ENCODE measurements around the gene NUFIP2.

Gene NUFIP2

GRCh38 chr17:29210879-29211278 lies 83.1 kb downstream of the NUFIP2 start:
- no peaks in the 10 kb centered on the region for H3K79me1 ChIP-seq (replicated peaks; ENCODE audit: low read length, poor library complexity, severe bottlenecking)
- H2AFZ ChIP-seq (ENCODE audit: low read depth, low read length), result no peak overlapping the region
- H3K4me1 ChIP-seq (ENCODE audit: control insufficient read depth, insufficient read depth, low read depth, low read length), result peaks cover 6% of the 10 kb centered on the region
- no peaks in the 10 kb centered on the region for H3K9me3 ChIP-seq (ENCODE audit: control insufficient read depth, low read length)
- no peaks in the 10 kb centered on the region for H3K27me3 ChIP-seq (ENCODE audit: control insufficient read depth in 1 of 2, insufficient read depth in 1 of 2, low read length in 2 of 2)
- H3K18ac ChIP-seq (ENCODE audit: low read depth in 1 of 2, low read length in 2 of 2), result no peak overlapping the region
- no peak overlapping the region for H3K9ac ChIP-seq (ENCODE audit: low read length)
- H3K4ac ChIP-seq (ENCODE audit: low read depth in 1 of 2, low read length in 2 of 2), result no peak overlapping the region
- H3K4me2 ChIP-seq (ENCODE audit: low read length, poor library complexity, severe bottlenecking), result no peak overlapping the region
- no peak overlapping the region for H2BK5ac ChIP-seq (ENCODE audit: low read depth, low read length, poor library complexity, severe bottlenecking)
- no peaks in the 10 kb centered on the region for H3K36me3 ChIP-seq (ENCODE audit: control insufficient read depth in 1 of 2, insufficient read depth in 2 of 2, low read depth in 1 of 2, low read length in 2 of 2)
- H2BK12ac ChIP-seq (ENCODE audit: low read length in 2 of 2), result no peak overlapping the region
- no peak overlapping the region for H3K14ac ChIP-seq (ENCODE audit: low read length in 2 of 2)
- H3K4me3 ChIP-seq (ENCODE audit: insufficient read depth in 1 of 2, low read depth in 1 of 2, low read length in 2 of 2), result no peak overlapping the region
- H4K8ac ChIP-seq (ENCODE audit: low read length), result no peak overlapping the region
- no peak overlapping the region for H2AK5ac ChIP-seq (ENCODE audit: low read length, severe bottlenecking)
- H2BK120ac ChIP-seq (ENCODE audit: low read depth, low read length), result no peak overlapping the region
- H3K27ac ChIP-seq (ENCODE audit: low read length, poor library complexity, severe bottlenecking), result no peak overlapping the region
- H2BK15ac ChIP-seq (ENCODE audit: low read depth, poor library complexity, severe bottlenecking), result no peak overlapping the region
- no peak overlapping the region for H4K91ac ChIP-seq (ENCODE audit: low read length)
- 89% methylated on average over 1 of the region's 2 CpGs for WGBS
- DNase-seq, result peak; percentile 52
- H3K23ac ChIP-seq (ENCODE audit: low read length in 2 of 2), result no peak overlapping the region

DNA sequence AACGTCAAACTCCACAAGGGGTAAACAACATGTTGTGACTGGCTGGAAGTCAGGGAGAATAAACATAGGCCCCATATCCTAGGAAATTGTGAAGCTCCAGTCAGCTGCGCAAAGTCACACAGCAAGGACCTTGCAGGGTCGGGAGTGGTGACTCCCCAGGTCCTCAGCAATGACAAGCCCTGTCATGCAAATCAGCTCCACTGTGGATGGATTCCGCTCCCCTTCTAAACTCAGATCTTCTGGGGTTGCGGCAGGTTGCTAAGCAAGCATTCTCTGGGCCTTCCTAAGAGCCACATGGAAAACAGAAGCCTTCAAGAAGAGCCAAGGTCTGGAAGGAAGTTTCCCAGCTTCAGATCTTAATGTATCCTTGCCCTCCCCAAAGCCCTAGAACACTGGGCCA lies 84.9 kb downstream of the NUFIP2 start:
- H3K79me1 ChIP-seq (replicated peaks; ENCODE audit: low read length, poor library complexity, severe bottlenecking), result no peaks in the 10 kb centered on the region
- no peak overlapping the region for H2AFZ ChIP-seq (ENCODE audit: low read depth, low read length)
- H3K18ac ChIP-seq (ENCODE audit: low read depth in 1 of 2, low read length in 2 of 2), result no peak overlapping the region
- no peaks in the 10 kb centered on the region for H3K9me3 ChIP-seq (ENCODE audit: control insufficient read depth, low read length)
- no peaks in the 10 kb centered on the region for H3K27me3 ChIP-seq (ENCODE audit: control insufficient read depth in 1 of 2, insufficient read depth in 1 of 2, low read length in 2 of 2)
- no peak overlapping the region for H2BK12ac ChIP-seq (ENCODE audit: low read length in 2 of 2)
- H3K9ac ChIP-seq (ENCODE audit: low read length), result no peak overlapping the region
- no peak overlapping the region for H2BK5ac ChIP-seq (ENCODE audit: low read depth, low read length, poor library complexity, severe bottlenecking)
- no peak overlapping the region for H3K14ac ChIP-seq (ENCODE audit: low read length in 2 of 2)
- H3K4ac ChIP-seq (ENCODE audit: low read depth in 1 of 2, low read length in 2 of 2), result no peak overlapping the region
- no peak overlapping the region for H2AK5ac ChIP-seq (ENCODE audit: low read length, severe bottlenecking)
- no peaks in the 10 kb centered on the region for H3K36me3 ChIP-seq (ENCODE audit: control insufficient read depth in 1 of 2, insufficient read depth in 2 of 2, low read depth in 1 of 2, low read length in 2 of 2)
- H3K4me2 ChIP-seq (ENCODE audit: low read length, poor library complexity, severe bottlenecking), result no peak overlapping the region
- 92% methylated on average over 5 of the region's 5 CpGs for WGBS
- H3K4me3 ChIP-seq (ENCODE audit: insufficient read depth in 1 of 2, low read depth in 1 of 2, low read length in 2 of 2), result no peak overlapping the region
- H3K27ac ChIP-seq (ENCODE audit: low read length, poor library complexity, severe bottlenecking), result no peak overlapping the region
- no peak overlapping the region for H2BK15ac ChIP-seq (ENCODE audit: low read depth, poor library complexity, severe bottlenecking)
- no peak overlapping the region for H4K8ac ChIP-seq (ENCODE audit: low read length)
- DNase-seq, result no peak
- no peak overlapping the region for H3K23ac ChIP-seq (ENCODE audit: low read length in 2 of 2)
- no peak overlapping the region for H2BK120ac ChIP-seq (ENCODE audit: low read depth, low read length)
- H4K91ac ChIP-seq (ENCODE audit: low read length), result no peak overlapping the region
- no peaks in the 10 kb centered on the region for H3K4me1 ChIP-seq (ENCODE audit: control insufficient read depth, insufficient read depth, low read depth, low read length)

- no peak overlapping the region for H3K4ac ChIP-seq (ENCODE audit: low read depth in 1 of 2, low read length in 2 of 2)
- no peaks in the 10 kb centered on the region for H3K79me1 ChIP-seq (replicated peaks; ENCODE audit: low read length, poor library complexity, severe bottlenecking)
- H3K4me3 ChIP-seq (ENCODE audit: insufficient read depth in 1 of 2, low read depth in 1 of 2, low read length in 2 of 2), result no peak overlapping the region
- no peaks in the 10 kb centered on the region for H3K27me3 ChIP-seq (ENCODE audit: control insufficient read depth in 1 of 2, insufficient read depth in 1 of 2, low read length in 2 of 2)
- no peak overlapping the region for H3K23ac ChIP-seq (ENCODE audit: low read length in 2 of 2)
- no peak overlapping the region for H2BK15ac ChIP-seq (ENCODE audit: low read depth, poor library complexity, severe bottlenecking)
- H2BK120ac ChIP-seq (ENCODE audit: low read depth, low read length), result no peak overlapping the region
- no peak for DNase-seq
- no peak overlapping the region for H2BK12ac ChIP-seq (ENCODE audit: low read length in 2 of 2)
- H3K9me3 ChIP-seq (ENCODE audit: control insufficient read depth, low read length), result no peaks in the 10 kb centered on the region
- WGBS, result 95% methylated on average over 2 of the region's 2 CpGs
- H3K4me2 ChIP-seq (ENCODE audit: low read length, poor library complexity, severe bottlenecking), result no peak overlapping the region
- H3K36me3 ChIP-seq (ENCODE audit: control insufficient read depth in 1 of 2, insufficient read depth in 2 of 2, low read depth in 1 of 2, low read length in 2 of 2), result no peaks in the 10 kb centered on the region
- no peak overlapping the region for H2BK5ac ChIP-seq (ENCODE audit: low read depth, low read length, poor library complexity, severe bottlenecking)
- H4K8ac ChIP-seq (ENCODE audit: low read length), result no peak overlapping the region
- no peak overlapping the region for H3K14ac ChIP-seq (ENCODE audit: low read length in 2 of 2)
- H2AFZ ChIP-seq (ENCODE audit: low read depth, low read length), result no peak overlapping the region
- no peak overlapping the region for H4K91ac ChIP-seq (ENCODE audit: low read length)
- no peaks in the 10 kb centered on the region for H3K4me1 ChIP-seq (ENCODE audit: control insufficient read depth, insufficient read depth, low read depth, low read length)
- H3K18ac ChIP-seq (ENCODE audit: low read depth in 1 of 2, low read length in 2 of 2), result no peak overlapping the region
- no peak overlapping the region for H3K27ac ChIP-seq (ENCODE audit: low read length, poor library complexity, severe bottlenecking)
- H3K9ac ChIP-seq (ENCODE audit: low read length), result no peak overlapping the region
- H2AK5ac ChIP-seq (ENCODE audit: low read length, severe bottlenecking), result no peak overlapping the region
Observed at GRCh38 chr17:29207975-29208374, 86.0 kb downstream of the NUFIP2 start.
